SW 1271 (cell line): Measurements from ENCODE around the gene ZNF407.

Experiments used
- DNase-seq, 2 experiments: peaks; one replicate each; lab custom pipeline; 2025; lab: John Stamatoyannopoulos, UW

Gene ZNF407

DNA sequence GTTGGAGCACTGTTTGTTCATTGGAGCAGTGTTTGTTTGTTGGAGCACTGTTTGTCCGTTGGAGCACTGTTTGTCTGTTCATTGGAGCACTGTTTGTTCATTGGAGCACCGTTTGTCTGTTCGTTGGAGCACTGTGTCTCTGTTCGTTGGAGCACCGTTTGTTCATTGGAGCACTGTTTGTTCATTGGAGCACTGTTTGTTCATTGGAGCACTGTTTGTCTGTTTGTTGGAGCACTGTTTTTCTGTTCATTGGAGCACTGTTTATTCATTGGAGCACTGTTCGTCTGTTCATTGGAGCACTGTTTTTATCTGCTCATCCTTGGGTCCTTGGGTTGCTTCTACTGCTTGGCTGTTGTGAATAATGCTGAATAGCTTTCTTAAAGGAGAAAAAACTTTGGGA lies 74.7 kb downstream of the ZNF407 start:
- DNase-seq = no peak

DNA sequence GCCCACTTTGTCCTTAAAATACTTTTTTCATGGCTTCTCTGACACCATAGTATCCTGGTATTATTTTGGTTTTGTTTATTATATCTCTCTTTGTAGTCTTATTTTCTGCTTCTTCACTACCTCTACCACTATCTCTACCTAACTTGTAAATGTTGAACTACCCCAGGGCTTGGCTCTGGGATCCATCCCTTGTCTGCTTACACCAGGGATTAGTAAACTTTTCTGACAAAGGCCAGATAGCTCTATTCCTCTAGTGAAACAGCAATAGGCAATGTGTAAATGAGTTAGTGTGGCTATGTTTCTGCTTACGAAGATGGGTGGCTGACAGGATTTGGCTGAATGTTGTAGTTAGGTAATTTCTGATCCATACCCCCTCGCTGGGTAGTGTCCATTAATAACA lies 76.8 kb downstream of the ZNF407 start:
- no peak for DNase-seq

DNA sequence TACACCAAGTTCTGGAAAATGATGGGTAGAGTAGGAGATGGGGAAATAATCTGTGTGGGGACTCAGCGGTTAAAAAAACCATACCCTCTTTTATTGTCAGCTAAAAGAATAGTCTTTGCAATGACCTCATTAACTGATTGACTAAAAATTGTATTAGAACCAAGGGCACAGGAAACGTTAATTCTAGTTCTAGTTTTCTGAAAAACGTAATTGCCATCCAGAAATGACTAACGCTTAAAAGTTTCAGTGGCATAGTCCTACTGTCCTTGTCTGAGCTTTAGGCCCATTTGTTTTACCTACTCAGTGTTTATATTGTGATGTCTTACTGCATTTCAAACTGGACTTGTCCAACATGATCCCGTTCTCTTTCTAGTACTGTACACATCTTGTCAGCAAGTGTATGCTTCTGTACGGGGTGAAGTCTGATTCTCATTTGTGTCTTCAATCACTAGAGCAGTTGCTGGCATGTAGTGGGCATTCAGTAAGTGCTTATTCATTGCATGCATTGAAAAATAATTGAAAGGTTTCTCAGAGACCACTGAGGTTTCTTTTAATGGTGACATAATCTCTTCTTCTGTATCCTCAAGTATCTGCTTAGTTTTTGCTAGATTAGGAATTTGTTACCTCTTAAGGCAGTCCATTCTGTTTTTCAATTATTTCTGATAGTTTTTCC lies 81.5 kb downstream of the ZNF407 start:
- no peak for DNase-seq

DNA sequence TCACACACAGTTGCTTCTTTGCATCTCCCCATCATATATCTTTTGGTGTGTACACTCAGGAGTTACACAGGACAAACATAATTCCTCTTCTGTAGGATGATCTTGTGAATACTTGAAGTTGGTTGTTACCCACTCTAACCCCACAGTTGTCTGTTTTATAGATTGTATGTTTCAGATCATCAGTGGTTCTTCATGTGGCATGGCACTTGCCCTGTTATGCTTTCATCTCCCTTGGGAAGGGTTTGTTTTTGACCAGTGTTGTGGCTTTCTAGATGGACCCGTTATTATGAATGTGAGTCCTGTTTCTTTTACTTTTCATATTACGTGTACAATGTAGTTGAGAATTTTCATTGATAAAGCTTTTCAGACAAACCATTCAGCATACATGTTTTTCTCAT lies 82.0 kb downstream of the ZNF407 start:
- DNase-seq = no peak

DNA sequence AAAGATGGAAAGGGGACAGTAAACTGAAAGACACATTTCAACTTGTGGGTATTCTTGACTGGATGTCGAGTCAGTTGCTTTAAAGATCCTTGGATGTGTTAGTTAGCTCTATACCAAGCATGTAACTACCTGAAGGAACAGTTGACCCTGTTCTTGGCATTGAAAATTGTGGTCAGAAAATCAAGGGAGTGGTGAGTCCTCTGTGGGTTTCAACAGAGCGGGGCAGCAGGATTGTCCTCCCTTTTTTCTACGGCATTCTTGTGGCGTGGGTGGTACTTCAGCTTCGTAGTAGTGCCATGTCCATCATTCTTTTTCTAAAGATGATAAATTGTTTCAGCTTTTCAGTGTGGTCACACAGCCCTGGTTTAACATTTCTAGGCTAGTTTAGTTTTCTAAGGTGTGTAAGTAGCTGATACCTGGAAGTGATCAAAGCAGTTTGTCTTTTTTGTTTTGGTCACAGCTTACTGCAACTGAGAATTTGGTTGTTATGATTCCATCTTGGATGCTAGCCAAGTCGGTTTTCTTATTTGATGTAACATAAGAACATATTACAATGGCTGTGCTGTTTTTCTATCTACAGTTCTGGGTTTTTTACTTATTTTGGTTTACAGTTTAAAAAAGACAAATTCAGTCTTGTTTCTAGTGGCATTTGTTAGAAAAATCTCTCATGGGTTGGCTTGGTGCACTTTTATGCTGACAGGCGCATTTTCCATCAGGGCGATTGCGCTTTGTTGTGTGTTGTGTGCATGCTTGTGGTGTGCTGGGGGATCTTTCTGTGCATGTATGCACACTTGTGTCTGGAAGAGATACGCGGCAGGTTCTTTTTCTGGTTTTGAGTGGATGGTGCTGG lies 84.7 kb downstream of the ZNF407 start:
- DNase-seq = no peak

DNA sequence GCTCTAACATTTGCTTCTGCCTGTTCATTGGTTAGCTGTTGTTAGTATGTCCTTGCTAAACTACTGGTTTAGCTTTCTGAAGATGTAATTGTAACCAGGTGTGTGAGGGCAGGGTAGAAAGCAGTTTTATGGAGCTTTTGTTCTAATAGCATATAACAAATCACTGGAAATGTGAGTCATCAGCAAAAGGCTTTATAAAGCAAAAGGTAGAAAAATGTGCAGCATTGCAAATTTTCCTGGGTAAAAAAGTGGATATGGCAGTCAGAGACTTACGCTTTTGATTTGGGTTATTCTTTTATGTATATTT lies 85.3 kb downstream of the ZNF407 start:
- no peak for DNase-seq

DNA sequence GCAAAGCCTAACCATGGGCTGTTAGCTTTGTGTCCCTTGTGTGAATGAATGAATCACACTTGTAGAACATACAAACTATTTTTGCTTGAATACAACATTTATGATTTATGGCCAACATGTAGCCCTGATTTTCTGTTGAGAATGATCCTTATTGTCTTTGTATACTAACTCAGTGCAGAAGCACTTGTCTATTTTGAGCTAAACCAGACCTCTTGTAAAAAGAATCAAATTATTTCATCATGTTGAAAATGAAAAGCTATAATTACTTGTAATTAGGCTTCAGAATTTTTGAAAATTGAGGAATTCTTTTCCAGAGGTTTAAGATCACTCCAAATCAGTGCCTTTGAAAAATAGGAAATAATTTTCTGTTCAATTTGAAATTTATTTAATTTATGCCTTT lies 85.9 kb downstream of the ZNF407 start:
- no peak for DNase-seq

DNA sequence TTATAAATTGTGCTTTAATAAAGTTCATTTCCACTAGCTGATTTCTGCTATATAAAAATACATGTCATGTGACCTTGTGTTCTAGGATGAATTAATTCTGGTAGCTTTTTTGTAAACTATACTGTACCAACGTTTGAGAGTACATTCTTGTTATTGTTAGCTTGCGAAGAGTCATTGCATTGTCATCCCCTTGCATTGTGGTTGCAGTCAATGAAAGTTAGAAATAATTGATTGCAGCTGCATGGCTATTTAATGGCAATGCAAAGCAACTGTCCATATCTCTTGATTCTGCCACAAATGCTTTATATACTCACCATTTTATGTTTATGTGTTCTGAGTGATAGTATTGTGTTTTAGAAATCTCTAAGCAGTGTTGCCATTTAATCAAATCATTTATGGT lies 91.6 kb downstream of the ZNF407 start:
- no peak for DNase-seq

DNA sequence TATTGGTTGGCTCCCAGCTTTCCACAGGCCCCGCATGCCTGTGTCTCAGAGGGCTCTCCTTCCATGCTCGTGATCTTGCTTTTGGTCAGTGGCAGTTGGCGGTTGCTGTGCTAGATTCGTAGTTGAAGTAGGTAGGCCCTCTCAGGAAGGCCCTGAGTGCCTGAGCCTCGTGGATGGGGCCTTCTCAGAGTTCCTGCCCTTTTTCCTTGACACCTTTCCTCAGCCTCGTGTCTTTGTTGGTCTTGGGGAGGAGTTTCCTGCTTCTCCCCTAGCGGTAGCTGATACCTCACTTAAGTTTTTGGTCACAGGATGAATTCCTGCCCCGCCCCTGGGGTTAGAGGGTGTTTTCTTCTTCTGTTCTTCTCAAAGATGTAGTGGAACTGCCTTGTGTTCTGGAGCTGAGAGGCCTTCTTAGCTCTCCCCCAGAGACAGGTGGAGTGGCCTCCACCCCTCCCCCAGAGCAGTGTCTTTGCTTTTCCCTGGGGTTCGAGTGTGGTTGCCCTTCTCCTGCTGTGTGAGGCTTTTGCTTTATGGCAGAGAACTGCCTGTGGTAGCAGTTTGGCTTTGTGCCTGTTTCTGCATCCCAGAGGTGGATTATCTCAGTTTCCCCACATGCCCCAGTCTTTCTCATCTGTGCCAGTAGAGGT lies 94.8 kb downstream of the ZNF407 start:
- DNase-seq = no peak

DNA sequence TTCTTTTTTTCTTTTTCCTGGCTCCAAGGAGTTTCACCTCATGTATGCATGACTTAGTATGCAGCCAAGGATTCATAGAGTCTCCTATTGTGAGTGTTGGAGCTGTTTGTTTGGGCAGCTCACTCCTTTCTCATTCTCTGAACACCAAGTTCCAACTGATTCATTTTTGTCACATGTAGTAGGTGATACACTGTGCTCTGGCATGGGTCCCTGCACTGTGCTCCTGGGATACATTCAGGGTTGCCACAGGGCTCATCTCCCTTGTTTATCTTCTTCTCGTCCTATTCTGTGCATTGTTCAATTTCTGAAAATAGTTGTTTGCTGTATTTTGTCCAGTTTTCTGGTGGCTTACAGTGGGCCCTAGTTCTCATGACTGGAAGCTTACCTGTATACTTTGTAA lies 96.8 kb downstream of the ZNF407 start:
- DNase-seq = no peak

DNA sequence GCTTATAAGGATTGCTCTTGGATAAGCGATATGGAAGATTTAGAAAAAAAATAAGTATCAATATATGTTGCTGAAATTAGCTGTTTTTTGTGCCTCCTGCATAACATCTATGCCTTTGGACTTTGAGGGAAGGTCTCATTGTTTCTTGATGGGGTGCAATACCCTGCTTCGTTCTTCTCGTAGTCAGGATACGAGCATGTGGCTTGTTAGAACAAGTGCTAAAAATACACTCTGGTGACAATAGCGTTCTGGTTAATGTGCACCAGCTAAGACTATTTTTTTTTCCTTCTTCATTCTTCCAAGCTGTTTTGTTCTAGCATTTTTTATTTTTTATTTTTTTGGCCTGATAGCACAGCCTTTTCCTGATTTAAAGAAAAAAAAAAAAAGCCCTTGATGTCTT lies 97.5 kb downstream of the ZNF407 start:
- no peak for DNase-seq

DNA sequence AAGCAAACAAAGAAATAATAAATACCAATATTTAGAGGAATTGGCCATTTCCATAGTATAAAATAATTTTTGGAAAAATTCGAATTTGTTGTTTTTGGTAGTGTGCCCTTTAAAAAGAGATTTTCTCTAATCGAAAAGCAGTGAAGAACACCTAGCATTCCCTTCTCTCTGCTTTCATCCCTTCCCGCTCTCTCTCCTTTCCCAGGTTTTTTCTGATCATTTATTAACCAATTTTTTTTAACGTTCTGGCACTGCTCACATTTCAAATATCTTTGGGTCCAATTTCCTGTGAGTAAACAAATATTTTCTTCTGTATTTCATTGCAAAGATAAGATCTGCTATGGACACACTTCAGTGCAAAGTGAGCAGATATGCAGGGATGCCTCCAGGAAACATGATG lies 101.2 kb downstream of the ZNF407 start:
- no peak for DNase-seq

DNA sequence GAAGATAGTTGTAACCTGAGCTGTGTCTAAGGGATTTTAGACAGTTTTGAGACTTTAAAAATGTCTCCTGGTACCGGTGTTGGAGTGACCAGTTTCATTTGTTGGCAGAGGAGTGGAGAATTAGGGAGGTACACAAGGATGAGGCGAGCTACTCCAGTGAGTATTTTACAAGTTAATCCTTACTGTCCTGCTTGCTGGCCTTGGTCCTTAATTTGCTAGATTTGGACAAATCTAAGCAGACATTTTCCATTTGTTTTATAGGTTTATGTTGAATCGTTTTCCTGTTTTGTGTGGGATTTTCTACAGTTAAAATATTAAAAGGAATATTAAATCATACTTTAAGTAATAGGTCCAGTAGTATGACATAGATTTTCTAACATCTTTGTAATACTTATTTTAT lies 101.8 kb downstream of the ZNF407 start:
- no peak for DNase-seq

DNA sequence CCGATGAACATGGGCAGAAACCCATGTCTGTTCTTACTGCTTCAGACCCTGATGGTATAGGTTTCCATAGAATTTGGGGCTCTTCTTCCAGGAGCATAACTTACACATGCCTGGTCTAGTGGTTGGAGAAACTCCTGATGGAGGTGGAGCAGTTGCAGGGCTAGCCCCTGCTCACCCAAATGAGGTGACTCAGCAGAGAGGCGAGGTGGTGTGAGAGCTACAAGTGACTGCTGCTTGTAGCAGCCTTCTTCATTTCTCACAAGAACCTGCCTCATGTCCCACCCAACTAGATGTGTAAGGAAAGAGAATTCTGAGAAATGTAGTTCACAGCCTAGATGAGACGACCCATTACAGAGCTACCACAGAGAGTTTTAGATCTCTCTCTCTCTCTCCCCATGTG lies 105.3 kb downstream of the ZNF407 start:
- no peak for DNase-seq

DNA sequence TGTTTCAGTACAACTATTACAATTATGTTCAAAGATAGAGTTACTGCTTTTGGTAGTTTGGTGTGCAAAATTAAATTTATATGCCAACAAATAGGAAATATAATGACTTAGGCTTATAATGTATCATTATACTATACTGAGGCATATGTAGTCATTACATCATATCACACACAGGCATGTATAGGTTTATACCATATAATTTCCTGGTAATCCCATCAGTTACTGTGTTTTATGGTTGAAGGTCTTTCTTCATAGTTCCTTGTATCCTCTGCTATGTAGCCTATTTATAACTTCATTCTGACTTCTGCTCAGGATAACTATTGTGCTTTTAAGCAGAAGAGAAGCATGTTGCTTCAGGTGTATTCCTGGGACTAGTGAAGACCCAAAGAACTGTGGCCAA lies 110.5 kb downstream of the ZNF407 start:
- DNase-seq = no peak

DNA sequence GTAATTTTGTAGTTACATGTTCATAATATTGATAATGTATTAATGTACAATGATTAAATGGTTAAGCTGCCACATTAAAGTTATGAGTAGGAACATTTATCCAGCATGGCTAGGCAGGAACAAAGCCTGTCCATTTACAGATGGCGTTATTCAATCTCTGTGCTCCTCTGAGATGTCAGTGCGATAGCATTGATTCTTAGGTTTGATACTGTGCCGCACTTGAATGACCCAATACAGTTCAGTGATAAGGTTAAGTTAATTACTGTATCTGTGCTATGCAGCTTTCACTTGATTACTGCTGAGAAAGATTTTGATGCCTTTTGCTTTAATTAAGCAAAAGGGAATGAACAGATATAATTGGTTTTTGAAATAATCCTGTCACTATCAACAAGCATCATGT lies 111.8 kb downstream of the ZNF407 start:
- DNase-seq = no peak

DNA sequence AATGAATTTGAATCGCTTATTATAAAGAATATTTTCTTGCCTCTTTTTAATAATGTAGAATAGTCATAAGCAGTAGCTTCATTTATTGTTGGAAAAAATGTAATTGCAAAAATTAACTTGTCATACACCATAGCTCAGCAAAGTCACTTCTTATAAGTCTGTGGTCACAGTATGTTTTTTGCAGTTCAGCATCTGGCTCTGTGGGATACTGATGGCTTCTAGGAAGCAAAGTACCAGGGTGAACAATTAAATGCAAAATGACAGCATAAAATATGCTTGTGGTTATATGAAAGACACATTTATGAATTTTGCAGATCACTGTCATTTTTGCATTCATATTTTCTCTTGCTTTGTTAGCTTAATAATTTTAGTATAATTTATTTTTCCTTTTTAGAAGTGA lies 116.5 kb downstream of the ZNF407 start:
- no peak for DNase-seq

DNA sequence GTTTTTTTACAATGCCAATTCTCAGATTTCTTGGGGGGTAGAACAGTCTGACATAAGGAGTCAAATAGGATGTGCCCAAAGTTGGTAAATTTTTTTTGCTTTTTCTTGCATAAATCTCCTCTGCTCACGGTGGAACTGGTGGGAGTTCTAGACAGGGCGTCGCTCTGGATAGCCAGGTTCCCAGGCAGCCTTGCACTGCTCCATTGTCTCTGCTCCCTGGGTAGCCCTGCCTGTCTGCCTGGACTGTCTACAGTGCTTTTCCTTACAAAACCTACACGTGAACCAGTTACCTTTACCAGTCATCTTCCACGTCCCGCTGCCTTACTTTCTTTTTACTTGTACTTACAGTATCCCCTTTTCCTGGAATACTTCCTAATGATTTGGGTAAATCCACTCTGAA lies 117.1 kb downstream of the ZNF407 start:
- DNase-seq = no peak

DNA sequence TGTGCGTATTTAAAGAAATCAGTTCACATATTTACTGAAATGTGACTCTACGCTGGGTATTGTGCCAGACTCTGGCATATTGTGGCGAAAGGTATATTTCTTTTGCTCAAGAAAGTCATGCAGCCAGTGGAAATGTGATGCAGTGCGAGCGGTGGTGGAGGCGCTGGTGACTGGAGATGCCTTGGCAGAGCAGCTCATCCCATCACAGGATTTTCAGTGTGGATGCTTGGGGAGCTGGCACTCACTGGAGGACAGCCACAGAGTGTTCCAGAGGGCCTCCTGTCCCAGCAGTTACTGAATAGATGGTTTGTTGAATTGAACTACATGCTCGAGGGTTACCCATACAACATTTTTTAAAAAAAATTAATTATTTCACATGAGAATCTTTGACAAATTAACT lies 117.6 kb downstream of the ZNF407 start:
- DNase-seq = no peak

DNA sequence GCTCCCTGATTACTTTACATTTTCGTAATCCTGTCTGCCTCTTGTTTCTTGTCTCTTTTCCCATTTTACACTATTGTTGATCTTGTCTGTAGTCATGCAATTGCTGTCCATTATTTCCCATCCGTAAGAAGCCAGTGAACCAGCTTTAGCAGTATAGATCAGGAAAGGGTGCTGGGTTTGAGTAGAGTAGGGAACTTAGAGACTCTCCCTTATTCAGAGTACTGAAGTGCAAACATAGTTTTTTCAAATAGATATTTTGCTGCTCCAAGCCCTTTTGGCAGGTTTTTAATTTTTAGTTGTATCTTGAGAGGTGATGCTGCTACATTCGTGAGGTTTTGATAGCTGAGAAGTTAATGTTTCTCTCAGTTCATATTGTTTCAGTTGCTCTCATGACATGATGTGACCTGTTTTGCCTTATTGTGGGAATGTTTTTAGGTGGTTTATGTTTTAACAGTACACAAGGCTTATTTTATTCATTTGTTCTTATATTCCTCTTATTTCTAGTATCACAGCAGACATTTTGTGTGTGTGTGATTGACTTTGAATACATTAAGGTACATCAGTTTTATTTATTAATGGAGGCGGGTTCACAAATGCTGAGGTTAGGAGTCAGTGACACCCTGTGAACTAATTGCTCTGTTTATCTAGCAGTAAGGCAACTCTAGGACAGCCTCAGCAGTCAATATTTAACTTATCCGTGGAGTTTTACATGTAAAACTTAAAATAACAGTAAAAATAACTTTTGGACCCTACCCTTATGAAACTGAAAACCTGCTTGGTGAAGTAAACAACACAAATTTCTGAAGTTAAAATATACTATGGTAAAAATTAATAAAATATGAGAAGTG lies 118.4 kb downstream of the ZNF407 start:
- DNase-seq = no peak

DNA sequence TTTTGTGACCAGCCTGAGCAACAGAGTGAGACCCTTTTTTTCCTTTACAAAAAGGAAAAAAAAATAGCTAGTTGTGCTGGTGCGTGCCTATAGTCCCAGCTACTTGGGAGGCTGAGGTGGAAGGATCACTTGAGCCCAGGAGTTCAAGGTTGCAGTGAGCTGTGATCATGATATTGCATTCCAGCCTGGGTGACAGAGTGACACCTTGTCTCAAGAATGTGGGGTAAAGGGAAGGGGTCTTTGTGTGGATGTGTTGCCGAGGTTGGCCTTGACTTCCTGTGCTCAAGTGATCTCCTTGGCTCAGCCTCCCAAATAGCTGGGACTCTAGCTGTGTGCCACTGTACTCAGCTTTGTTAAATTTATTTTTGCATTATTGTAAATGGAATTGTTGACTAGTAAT lies 120.6 kb downstream of the ZNF407 start:
- no peak for DNase-seq

DNA sequence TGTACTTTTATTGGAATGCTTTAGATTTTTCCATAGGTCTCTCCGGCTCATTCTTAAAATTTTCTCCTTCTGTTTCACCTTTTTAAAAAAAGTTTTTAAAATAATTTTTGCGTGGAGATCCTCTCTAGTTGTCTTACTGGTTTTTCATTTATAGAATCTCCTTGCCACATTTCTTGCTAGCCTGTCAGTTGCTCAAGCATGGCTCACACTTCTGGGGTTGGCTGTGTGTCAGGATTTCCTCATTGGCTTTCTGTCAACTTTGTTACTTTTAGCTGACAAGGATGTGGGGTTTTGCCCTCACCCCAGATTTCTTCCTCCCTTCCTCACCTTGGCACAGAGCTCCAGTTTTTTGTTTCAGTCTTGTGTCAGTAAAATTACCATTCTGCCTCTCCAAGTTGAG lies 124.6 kb downstream of the ZNF407 start:
- DNase-seq = no peak

DNA sequence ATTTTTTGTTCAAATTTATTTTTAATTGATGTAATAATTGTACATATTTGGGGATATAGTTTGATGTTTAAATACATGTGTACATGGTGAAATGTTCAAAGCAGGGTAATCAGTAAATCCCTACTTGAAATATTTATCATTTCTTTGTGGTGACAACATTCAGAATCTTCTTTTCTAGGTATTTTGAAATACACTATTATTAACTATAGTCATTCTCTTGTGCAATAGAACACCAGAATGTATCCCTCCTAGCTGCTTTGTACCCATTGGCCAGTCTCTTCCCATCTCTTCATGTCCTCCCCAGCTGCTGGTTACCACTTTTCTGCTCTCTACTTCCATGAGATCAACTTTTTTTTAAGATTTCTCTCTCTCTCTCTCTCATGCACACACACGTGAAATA lies 126.5 kb downstream of the ZNF407 start:
- no peak for DNase-seq
